H4 (cell line): Measurements from ENCODE around the gene BPIFA1. TPM values are rescaled to one million over a fixed set of nuclear protein-coding genes. Genes with fewer than 3 reads are reported as not detected.

Experiments
- DNase-seq: peaks from one replicate; pipeline ENCODE4 v3.0.0-alpha.2; 2015; ENCODE audit warnings: low spot score
- total RNA-seq: library from RNA; depleted of rRNA; stranded (reverse); fragments of >200 nt; shearing (Covaris generic); gene quantifications from 2 replicates; pipeline ENCODE4 v1.2.3, GENCODE V29; 2014

The BPIFA1 gene
- total RNA-seq, 1 experiment from 2014 or later: not detected

GRCh38 chr20:33239979-33240736 is 4.4 kb downstream of the BPIFA1 start:
- no peak for DNase-seq

DNA sequence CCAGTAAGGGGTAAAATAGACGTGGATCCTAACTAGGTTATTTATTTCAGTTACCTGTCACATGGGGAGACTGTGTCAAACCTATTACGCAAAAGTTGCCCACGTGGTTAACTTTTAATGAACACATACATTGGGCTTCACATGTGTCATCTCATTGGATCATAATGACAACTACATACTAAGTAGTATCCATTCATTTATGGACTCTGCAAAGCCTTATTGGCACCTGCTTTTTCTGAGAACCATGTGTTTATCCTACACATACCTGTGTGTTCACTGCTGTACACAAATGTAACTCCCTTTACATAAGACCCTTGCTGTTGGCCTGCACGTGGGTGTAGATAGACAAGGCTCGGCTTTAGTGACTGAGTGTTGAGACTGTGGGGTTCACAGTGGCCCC is 5.1 kb downstream of the BPIFA1 start:
- DNase-seq: no peak

GRCh38 chr20:33242319-33243100 is 6.7 kb downstream of the BPIFA1 start:
- no peak for DNase-seq

- DNase-seq: no peak
Measured at GRCh38 chr20:33246077-33246476, 10.3 kb downstream of the BPIFA1 start.

DNA sequence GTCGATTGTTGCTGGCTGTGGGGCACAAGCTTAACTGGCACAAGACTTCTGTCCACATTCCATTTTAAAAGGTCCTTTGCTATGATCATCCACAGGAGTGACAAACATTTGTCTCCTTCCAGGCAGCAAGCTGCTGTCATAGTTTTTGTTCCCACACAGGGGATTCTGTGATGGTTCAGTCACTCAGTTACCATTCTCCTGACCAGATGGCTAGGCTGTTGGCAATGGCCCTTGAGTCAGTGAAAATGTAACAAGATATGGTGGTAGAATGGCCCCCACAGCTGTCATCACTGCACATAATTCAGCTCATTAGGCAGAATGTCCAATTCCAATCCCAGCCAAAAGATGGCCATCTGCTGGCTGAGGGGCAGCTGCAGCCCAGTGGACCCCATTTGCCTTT is 13.7 kb downstream of the BPIFA1 start:
- DNase-seq: no peak

GRCh38 chr20:33250666-33251065 is 14.9 kb downstream of the BPIFA1 start:
- no peak for DNase-seq

- no peak for DNase-seq
Measured at GRCh38 chr20:33251496-33251895, 15.7 kb downstream of the BPIFA1 start.

- DNase-seq: no peak
Measured at GRCh38 chr20:33252460-33252859, 16.7 kb downstream of the BPIFA1 start.

DNA sequence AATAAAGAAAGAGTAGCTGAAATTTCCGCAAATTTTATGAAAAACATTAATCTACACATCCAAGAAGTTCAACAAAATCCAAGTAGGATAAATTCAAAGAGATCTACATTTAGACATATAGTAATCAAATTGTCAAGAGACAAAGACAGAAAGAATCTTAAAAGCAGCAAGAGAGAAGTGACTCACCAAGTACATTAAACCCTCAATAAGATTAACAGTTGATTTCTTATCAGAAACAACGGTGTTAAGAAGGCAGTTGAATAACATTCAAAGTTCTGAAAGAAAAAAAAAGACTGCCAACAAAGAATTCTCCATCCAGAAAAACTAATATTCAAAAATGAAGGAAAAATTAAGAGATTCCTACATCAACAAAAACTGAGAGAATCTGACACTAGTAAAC is 19.2 kb downstream of the BPIFA1 start:
- no peak for DNase-seq

DNA sequence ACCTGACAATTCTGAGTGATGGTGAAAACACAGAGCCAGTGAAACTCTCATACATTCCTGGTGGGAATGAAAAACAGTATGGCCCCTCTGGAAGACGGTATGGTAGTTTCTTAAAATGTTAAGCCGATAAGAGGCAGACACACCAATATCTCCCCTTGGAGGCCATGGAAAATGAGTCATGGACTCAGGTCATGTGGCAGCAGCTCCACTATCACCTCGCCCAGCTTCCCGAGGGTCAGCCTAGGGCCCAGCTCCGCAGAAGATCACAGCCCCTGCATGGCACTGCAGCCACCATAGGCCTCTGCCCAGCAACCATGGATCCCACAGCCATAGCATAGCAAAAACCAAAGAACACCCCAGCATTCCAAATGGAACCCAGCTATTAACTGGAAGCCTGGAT is 21.4 kb downstream of the BPIFA1 start:
- DNase-seq: no peak

GRCh38 chr20:33259371-33259770 is 23.6 kb downstream of the BPIFA1 start:
- DNase-seq: no peak

DNA sequence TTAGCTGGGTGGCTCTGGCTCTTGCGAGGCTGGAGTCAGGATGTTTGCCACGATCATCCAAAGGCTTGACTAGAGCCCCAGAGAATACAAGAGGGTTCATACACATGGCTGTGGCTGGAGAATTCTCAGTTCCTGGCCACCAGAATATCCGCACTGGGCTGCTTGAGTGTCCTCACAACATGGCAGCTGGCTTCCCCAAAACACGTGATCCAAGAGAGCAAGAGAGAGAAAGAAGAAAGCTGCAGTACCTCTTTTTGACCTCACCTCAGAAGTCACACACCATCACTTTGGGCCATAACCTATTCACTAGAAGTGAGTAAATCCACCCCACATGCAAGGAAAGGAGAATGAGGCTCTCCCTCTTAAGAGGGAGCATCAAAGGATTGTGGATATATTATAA is 25.7 kb downstream of the BPIFA1 start:
- no peak for DNase-seq

GRCh38 chr20:33262658-33263065 is 26.9 kb downstream of the BPIFA1 start:
- peak; percentile 63 for DNase-seq

DNA sequence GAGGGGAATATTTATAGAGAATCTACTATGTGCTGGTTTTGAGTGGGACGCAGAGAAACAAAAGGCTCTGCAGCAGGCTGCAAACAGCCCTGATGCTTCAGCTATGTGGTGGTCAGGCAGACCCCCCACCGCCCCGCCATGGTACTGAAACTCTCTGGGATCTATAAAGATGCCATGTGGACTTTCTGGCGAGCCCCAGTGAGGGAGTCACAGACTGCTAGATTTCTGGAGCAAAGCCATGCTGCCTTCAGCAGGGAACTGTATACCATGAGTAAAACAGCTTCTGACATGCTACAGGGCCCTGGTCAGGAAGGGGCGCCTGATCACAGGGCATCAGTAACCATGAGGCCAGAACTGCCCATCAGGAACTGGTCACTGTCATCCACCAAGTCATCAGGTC is 28.0 kb downstream of the BPIFA1 start:
- no peak for DNase-seq

GRCh38 chr20:33267701-33268100 is 31.9 kb downstream of the BPIFA1 start:
- no peak for DNase-seq

- no peak for DNase-seq
Measured at GRCh38 chr20:33272155-33272873, 36.5 kb downstream of the BPIFA1 start.

DNA sequence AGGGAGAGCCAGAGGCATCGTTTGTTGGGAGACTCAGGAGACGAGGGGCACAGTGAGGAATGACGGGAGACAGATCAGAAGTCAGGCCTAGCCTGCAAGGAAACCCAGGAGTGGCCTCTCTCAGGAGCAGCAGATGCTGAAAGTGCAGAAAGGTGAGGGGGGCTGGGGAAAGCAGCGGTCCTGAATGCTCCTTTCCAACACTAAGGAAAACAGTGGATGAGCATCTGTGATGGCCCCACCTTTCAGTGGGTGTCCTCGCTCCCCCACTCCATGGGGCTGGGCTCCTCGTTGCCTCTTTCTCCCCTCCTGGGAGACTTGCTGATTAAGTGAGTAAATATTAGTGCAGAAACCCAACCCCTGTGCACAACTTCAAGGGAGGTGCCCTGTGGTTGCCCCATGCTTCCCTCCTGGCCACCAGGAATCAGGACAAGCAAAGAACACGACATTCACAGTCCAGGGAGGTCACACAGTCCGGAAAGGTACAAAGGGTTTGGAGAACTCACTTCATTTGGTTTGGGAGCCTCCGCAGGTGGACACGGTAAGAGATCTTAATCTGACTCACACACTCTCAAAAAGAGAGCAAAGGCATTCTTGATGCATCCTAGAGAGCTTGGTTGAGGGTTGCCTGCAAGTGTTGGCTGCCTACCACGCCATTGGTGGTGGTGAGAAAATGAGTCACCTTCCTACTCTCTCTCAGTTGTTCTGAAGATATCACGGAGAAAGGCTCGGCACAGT is 37.5 kb downstream of the BPIFA1 start:
- DNase-seq: no peak

- no peak for DNase-seq
Measured at GRCh38 chr20:33275215-33275614, 39.4 kb downstream of the BPIFA1 start.

GRCh38 chr20:33275871-33276270 is 40.1 kb downstream of the BPIFA1 start:
- no peak for DNase-seq

DNA sequence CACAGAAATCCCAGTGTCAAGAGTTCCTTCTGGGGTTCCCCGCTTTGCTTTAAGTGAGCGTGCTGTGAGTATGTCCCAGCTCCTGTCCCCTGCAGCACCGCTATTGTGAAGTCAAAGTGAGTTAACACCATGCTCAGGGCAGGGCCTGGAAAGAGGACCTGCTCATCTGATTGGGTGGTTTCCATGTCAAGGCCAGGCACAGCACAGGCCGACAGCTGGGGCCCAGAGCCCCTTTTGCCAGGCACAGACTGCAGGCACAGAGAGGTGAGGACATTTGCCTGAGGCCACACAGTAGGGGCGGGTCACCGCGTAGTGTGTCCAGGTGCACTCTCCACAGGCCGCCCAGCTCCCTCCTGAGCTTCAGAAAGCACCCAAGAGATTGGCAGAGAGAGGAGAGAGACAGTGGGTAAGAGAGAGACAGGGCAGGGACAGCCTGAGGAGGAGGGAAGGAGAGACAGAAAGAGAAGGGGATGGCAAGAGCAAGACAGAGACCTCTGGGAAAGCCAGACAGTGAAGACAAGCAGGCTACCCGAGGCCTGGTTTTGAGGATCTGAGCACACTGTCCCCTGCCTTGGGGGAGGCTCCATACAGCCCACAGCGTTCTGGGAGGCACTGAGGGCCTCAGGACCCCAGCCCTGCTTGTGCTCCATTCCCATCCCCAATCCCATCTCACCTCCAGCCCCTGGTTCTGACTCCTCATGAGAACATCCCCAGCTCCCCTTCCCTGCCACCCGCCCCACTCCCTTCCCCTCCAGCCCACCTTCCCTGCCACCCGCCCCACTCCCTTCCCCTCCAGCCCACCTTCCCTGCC is 40.7 kb downstream of the BPIFA1 start:
- DNase-seq: no peak
